Measurements from ENCODE around the gene AGAP1.

DNA sequence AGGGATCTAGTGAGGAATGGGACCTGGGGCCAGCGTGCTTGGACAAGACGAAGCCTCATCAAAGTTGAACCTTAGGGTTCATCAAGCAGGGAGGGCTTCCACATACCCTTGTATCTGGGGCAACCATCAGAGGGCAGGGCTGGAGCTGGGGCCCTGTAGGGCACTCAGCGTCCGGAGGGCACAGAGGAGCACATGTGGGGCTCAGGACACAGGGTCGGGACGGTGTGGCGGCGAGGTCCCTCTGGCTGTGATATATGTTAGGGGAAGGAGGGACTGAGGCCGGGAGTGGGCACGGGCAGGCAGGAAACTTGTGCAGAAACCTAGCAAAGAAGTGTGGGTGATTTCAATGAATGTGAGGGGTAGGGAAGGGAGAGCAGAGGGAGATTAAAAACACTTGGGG, 244.0 kb downstream of the AGAP1 start:
- TF ChIP-seq, protein P1, sequence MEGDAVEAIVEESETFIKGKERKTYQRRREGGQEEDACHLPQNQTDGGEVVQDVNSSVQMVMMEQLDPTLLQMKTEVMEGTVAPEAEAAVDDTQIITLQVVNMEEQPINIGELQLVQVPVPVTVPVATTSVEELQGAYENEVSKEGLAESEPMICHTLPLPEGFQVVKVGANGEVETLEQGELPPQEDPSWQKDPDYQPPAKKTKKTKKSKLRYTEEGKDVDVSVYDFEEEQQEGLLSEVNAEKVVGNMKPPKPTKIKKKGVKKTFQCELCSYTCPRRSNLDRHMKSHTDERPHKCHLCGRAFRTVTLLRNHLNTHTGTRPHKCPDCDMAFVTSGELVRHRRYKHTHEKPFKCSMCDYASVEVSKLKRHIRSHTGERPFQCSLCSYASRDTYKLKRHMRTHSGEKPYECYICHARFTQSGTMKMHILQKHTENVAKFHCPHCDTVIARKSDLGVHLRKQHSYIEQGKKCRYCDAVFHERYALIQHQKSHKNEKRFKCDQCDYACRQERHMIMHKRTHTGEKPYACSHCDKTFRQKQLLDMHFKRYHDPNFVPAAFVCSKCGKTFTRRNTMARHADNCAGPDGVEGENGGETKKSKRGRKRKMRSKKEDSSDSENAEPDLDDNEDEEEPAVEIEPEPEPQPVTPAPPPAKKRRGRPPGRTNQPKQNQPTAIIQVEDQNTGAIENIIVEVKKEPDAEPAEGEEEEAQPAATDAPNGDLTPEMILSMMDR (IDR thresholded peaks at IDR 0.05) = no peak
- TF ChIP-seq POLR2A (IDR thresholded peaks at IDR 0.05) = no peak

Measured in vagina (tissue), 2 donors.